ENCODE results near the gene SGCG. TPM values are rescaled to one million over a fixed set of nuclear protein-coding genes. Genes with fewer than 3 reads are reported as not detected.

The SGCG gene
- total and polyA plus RNA-seq, 5 donors from 2014 or later, result not detected

DNA sequence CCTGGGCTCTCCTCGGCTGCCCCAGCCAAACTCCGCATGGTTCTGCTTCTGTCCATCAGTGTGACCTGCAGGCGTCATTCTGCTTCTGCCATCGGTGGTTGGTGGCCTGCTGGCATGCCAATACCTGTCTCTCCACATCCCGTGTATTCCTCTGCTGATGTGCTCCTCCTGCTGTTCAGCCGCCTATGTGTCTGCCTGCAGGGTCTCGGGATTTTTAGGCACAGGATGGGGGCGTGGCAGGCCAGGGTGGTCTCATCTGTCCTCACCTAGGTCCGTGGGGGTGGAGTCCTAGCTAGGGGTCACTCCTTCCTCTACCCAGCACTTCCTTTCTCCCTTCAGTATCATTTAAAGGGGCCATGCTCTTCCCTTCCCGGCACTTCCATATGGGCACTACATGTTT lies 33.0 kb upstream of the SGCG start:
- Mint-ChIP-seq H3K36me3 (no peaks in the 10 kb centered on the region), H3K27me3 (peaks cover 4% of the 10 kb centered on the region), H3K9me3 (no peaks in the 10 kb centered on the region), H3K4me1 (no peaks in the 10 kb centered on the region), H3K27ac (no peak overlapping the region), H3K4me3 (no peak overlapping the region)
- H3K27me3 ChIP-seq (ENCODE audit: control insufficient read depth, insufficient read depth, low read length), result no peaks in the 10 kb centered on the region
- no peaks in the 10 kb centered on the region for H3K9me3 ChIP-seq (ENCODE audit: control insufficient read depth in 2 of 2, low read length in 2 of 2)
- no peak overlapping the region for H3K27ac ChIP-seq (ENCODE audit: insufficient read depth, low read length, poor library complexity, severe bottlenecking)
- DNase-seq (no peak), ATAC-seq (ENCODE audit: low read depth in 2 of 2) (no peak)
- H3K36me3 ChIP-seq (ENCODE audit: control insufficient read depth, insufficient read depth, low read length), result no peaks in the 10 kb centered on the region
- no peak overlapping the region for H3K4me3 ChIP-seq (ENCODE audit: low read depth, low read length)
- H3K4me1 ChIP-seq (ENCODE audit: control insufficient read depth, insufficient read depth, low read length, poor library complexity, severe bottlenecking), result no peaks in the 10 kb centered on the region

DNA sequence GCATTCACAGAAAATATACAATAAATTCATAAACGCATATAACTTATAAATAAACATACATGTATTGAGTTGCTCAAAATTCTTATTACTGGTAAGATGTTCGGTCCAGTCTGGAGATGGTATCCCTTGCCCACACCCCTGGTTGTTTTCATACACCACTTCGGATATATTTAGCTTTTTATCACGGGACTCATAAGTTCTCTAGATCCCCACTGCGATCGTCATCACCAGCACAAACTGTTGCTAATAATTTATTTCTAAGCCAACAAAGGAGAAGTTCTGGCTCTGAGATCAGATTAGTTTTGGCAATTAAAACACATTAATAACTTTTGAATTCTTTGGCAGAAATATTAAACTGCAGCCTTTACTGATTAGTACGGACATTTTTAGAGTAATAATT lies 23.0 kb upstream of the SGCG start:
- Histone ChIP-seq H3K27ac (ENCODE audit: insufficient read depth, low read length, poor library complexity, severe bottlenecking) (no peak overlapping the region), H3K36me3 (ENCODE audit: control insufficient read depth, insufficient read depth, low read length) (no peaks in the 10 kb centered on the region), H3K27me3 (ENCODE audit: control insufficient read depth, insufficient read depth, low read length) (peaks cover 4% of the 10 kb centered on the region), H3K4me1 (ENCODE audit: control insufficient read depth, insufficient read depth, low read length, poor library complexity, severe bottlenecking) (no peaks in the 10 kb centered on the region), H3K4me3 (ENCODE audit: low read depth, low read length) (no peak overlapping the region), H3K9me3 (ENCODE audit: control insufficient read depth in 2 of 2, low read length in 2 of 2) (no peaks in the 10 kb centered on the region)
- DNase-seq, result no peak
- Mint-ChIP-seq H3K27ac (no peak overlapping the region), H3K9me3 (peaks cover 0 to 8% (median 5%) of the 10 kb centered on the region in 7 donors), H3K4me1 (peaks cover 0 to 2% (median under 1%) of the 10 kb centered on the region in 4 donors), H3K4me3 (no peak overlapping the region), H3K36me3 (no peaks in the 10 kb centered on the region), H3K27me3 (peaks cover 33% of the 10 kb centered on the region)
- no peak for ATAC-seq (ENCODE audit: low read depth in 2 of 2)

DNA sequence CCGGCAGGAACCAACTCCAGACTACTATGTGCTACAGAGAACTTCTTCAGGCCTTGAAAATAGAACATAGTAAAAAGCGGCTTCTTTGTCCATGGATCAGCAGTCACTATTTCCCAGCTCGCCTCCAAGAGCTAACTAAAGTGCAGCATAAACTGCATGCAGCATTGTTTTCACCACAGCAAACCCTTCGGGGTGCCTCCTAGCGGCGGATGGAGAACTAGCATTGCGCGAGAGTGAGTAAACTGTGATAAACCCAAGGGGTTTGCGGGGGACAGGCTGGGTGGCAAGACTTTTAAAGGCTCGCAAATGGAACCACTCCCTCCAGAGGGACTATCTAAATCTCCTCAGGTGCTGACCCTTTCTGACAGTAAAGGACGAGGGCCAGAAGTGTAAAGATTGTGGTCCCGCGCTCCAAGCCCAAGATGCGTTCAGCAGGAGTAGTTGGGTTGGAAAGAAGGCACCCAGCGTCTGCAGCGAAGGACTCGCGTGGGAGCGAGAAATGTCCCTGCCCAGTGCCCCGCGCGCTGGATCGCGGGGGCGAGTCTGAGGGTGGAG lies 21.5 kb upstream of the SGCG start:
- ATAC-seq (ENCODE audit: low read depth in 2 of 2), result no peak
- Mint-ChIP-seq H3K4me1 (peaks cover 0 to 2% (median under 1%) of the 10 kb centered on the region in 4 donors), H3K27ac (no peak overlapping the region), H3K4me3 (no peak overlapping the region), H3K27me3 (peaks cover 27% of the 10 kb centered on the region), H3K36me3 (no peaks in the 10 kb centered on the region), H3K9me3 (peaks cover 0 to 4% (median 2%) of the 10 kb centered on the region in 7 donors)
- Histone ChIP-seq H3K4me1 (ENCODE audit: control insufficient read depth, insufficient read depth, low read length, poor library complexity, severe bottlenecking) (no peaks in the 10 kb centered on the region), H3K4me3 (ENCODE audit: low read depth, low read length) (no peak overlapping the region), H3K9me3 (ENCODE audit: control insufficient read depth in 2 of 2, low read length in 2 of 2) (no peaks in the 10 kb centered on the region), H3K27ac (ENCODE audit: insufficient read depth, low read length, poor library complexity, severe bottlenecking) (no peak overlapping the region), H3K27me3 (ENCODE audit: control insufficient read depth, insufficient read depth, low read length) (peaks cover 2% of the 10 kb centered on the region), H3K36me3 (ENCODE audit: control insufficient read depth, insufficient read depth, low read length) (no peaks in the 10 kb centered on the region)
- peak in 1 of 3 donors; percentile 16 for DNase-seq

DNA sequence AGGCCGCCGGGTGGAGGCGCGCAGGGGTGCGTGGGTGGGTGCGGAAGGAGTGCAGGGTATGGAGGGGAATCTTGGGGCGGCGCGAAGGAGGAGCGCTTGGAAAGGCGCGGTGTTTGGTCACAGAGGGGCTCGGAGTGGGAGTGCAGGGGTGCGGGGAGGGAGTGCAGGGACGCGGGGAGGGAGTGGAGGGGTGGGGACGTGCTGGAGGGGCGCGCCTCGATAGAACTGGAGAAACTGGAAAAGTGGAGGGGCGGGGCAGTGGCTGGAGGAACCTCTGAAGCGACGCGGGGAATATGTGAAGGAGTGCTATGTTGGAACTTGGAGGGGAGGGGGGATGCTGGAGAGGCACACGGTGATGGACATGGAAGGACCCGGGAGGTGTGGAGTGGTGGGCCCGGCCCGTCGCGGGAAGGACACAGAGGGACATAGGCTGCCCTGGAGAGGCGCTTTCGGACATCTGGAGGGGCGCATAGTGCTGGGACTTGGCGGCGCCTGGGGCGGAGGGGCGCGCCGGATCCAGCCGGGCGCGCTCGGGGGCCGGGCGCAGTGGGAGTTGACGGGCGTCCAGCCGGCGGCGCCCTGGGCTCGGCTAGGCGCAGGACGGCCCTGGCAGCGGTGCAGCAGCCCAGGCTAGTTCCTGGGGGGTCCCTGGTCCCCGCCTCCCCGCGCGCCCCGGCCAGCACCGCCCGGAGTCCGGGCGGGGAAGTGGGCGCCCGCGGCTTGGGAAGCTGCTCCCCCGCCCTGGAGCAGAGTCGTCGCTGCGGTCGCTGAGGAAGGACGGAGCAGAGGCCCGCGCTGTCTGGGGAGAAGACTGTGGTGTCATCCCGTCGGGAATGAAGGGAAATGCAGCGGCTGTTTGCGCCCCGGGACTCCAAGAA lies 20.8 kb upstream of the SGCG start:
- Mint-ChIP-seq H3K36me3 (no peaks in the 10 kb centered on the region), H3K4me3 (no peak overlapping the region), H3K27me3 (peaks cover 26% of the 10 kb centered on the region), H3K9me3 (peaks cover 0 to 2% (median 0%) of the 10 kb centered on the region in 7 donors), H3K27ac (no peak overlapping the region), H3K4me1 (peaks cover 0 to 2% (median under 1%) of the 10 kb centered on the region in 4 donors)
- DNase-seq, result no peak
- Histone ChIP-seq H3K36me3 (ENCODE audit: control insufficient read depth, insufficient read depth, low read length) (no peaks in the 10 kb centered on the region), H3K4me3 (ENCODE audit: low read depth, low read length) (no peak overlapping the region), H3K4me1 (ENCODE audit: control insufficient read depth, insufficient read depth, low read length, poor library complexity, severe bottlenecking) (no peaks in the 10 kb centered on the region), H3K9me3 (ENCODE audit: control insufficient read depth in 2 of 2, low read length in 2 of 2) (no peaks in the 10 kb centered on the region), H3K27ac (ENCODE audit: insufficient read depth, low read length, poor library complexity, severe bottlenecking) (no peak overlapping the region), H3K27me3 (ENCODE audit: control insufficient read depth, insufficient read depth, low read length) (peaks cover 2% of the 10 kb centered on the region)
- no peak for ATAC-seq (ENCODE audit: low read depth in 2 of 2)

DNA sequence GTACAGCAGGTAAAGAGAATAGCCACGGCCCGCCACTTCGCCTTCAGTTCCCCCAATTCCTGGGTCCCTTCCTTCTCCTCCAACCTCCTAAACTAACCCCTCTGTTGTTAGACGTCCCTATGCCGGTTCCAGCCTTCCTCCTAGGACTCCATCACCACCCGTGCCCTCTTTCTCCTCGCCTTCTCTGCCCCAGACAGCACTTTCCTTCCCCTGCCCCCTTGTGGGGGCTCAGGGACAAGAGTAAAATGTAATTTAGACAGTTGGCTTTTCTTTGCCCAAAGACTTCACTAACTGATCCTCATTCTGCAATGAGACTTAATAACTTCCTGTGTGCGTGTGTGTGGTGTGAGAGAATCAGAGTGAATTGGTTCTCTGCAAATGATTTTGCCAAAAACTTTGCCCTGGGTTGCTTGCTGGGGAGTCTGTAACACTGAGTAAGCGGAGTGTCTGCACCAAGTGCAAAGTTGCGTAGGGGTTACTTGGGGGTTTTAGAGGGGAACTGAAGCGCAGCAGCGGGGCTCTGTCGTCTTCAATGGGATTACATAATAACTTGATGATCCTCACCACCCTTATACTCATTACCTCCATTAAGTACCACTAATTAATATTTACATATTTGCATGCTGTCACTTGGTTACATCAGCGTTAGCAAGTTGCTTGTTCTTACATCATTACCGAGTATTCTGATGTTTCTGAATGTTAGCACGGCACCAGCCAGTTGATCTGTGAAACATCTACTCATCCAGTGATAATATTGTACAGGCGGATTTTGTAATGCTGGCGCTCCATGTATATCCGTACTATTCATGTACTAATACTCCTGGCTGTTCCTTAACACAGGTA lies 19.9 kb upstream of the SGCG start:
- Histone ChIP-seq H3K9me3 (ENCODE audit: control insufficient read depth in 2 of 2, low read length in 2 of 2) (no peaks in the 10 kb centered on the region), H3K4me3 (ENCODE audit: low read depth, low read length) (no peak overlapping the region), H3K27ac (ENCODE audit: insufficient read depth, low read length, poor library complexity, severe bottlenecking) (no peak overlapping the region), H3K27me3 (ENCODE audit: control insufficient read depth, insufficient read depth, low read length) (peaks cover 2% of the 10 kb centered on the region), H3K36me3 (ENCODE audit: control insufficient read depth, insufficient read depth, low read length) (no peaks in the 10 kb centered on the region), H3K4me1 (ENCODE audit: control insufficient read depth, insufficient read depth, low read length, poor library complexity, severe bottlenecking) (no peaks in the 10 kb centered on the region)
- ATAC-seq (ENCODE audit: low read depth in 2 of 2) (no peak), DNase-seq (no peak)
- H3K4me1 Mint-ChIP-seq, result peaks cover 0 to 2% (median under 1%) of the 10 kb centered on the region in 4 donors
- H3K9me3 Mint-ChIP-seq, result peaks cover 0 to 2% (median 0%) of the 10 kb centered on the region in 7 donors
- H3K36me3 Mint-ChIP-seq, result no peaks in the 10 kb centered on the region
- no peak overlapping the region for H3K4me3 Mint-ChIP-seq
- no peak overlapping the region for H3K27ac Mint-ChIP-seq
- peaks cover 26% of the 10 kb centered on the region for H3K27me3 Mint-ChIP-seq

DNA sequence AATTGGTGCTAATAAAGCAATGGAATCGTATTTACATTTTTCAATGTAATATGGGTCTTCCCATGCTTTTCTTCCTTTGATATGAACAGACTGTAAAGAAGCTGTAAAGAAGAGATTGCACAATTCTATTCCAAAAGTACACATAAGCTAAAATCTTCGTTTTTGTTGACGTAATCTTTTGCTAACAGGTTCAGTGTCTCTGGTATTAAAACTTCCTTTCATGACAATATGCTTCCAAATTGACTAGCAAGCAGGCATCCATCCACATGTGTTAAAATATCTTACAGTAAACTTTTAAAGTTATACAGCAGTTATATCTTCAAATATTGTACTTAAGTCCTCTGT lies 19.3 kb upstream of the SGCG start:
- H3K27me3 ChIP-seq (ENCODE audit: control insufficient read depth, insufficient read depth, low read length), result peaks cover 2% of the 10 kb centered on the region
- H3K9me3 ChIP-seq (ENCODE audit: control insufficient read depth in 2 of 2, low read length in 2 of 2), result no peaks in the 10 kb centered on the region
- peaks cover 0 to 2% (median 0%) of the 10 kb centered on the region in 7 donors for H3K9me3 Mint-ChIP-seq
- H3K36me3 ChIP-seq (ENCODE audit: control insufficient read depth, insufficient read depth, low read length), result no peaks in the 10 kb centered on the region
- H3K27me3 Mint-ChIP-seq, result peaks cover 22% of the 10 kb centered on the region
- H3K4me3 Mint-ChIP-seq, result no peak overlapping the region
- peaks cover 0 to 2% (median under 1%) of the 10 kb centered on the region in 4 donors for H3K4me1 Mint-ChIP-seq
- H3K27ac Mint-ChIP-seq, result no peak overlapping the region
- H3K27ac ChIP-seq (ENCODE audit: insufficient read depth, low read length, poor library complexity, severe bottlenecking), result no peak overlapping the region
- H3K4me3 ChIP-seq (ENCODE audit: low read depth, low read length), result no peak overlapping the region
- DNase-seq (no peak), ATAC-seq (ENCODE audit: low read depth in 2 of 2) (no peak)
- H3K36me3 Mint-ChIP-seq, result no peaks in the 10 kb centered on the region
- H3K4me1 ChIP-seq (ENCODE audit: control insufficient read depth, insufficient read depth, low read length, poor library complexity, severe bottlenecking), result no peaks in the 10 kb centered on the region

DNA sequence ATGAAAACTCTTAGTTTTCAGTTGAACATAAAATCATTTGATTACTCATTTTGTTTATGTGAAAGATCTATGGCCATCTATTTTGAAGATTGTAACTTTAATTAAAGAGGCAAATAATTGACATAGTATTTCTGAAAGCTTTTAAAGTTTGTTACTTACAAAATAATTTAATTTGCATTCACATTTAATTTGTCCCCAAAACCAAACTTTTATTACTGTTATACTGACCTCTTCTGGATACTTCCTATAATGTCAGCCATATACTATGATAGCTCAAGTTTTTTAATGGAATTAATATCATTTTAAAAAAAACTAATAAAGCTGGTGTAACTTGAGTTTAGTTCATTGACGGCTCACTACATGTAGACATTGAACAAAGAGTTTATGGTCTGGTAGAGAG lies 4.9 kb upstream of the SGCG start:
- ATAC-seq (ENCODE audit: low read depth in 2 of 2), result no peak
- DNase-seq, result no peak
- Histone ChIP-seq H3K4me3 (ENCODE audit: low read depth, low read length) (no peak overlapping the region), H3K36me3 (ENCODE audit: control insufficient read depth, insufficient read depth, low read length) (no peaks in the 10 kb centered on the region), H3K4me1 (ENCODE audit: control insufficient read depth, insufficient read depth, low read length, poor library complexity, severe bottlenecking) (no peaks in the 10 kb centered on the region), H3K27ac (ENCODE audit: insufficient read depth, low read length, poor library complexity, severe bottlenecking) (no peak overlapping the region), H3K9me3 (ENCODE audit: control insufficient read depth in 2 of 2, low read length in 2 of 2) (no peaks in the 10 kb centered on the region), H3K27me3 (ENCODE audit: control insufficient read depth, insufficient read depth, low read length) (no peaks in the 10 kb centered on the region)
- Mint-ChIP-seq H3K27me3 (no peaks in the 10 kb centered on the region), H3K9me3 (peaks cover 0 to 8% (median 0%) of the 10 kb centered on the region in 7 donors), H3K4me1 (no peaks in the 10 kb centered on the region), H3K4me3 (no peak overlapping the region), H3K27ac (no peak overlapping the region), H3K36me3 (no peaks in the 10 kb centered on the region)

Data from CD4-positive, CD25-positive, alpha-beta regulatory T cell (primary cell).